ENCODE data around the gene MPL. TPM values are rescaled to one million over a fixed set of nuclear protein-coding genes. Genes with fewer than 3 reads are reported as not detected.
A peak's percentile ranks its signal among the peaks of the same experiment; 100 is the strongest.

MPL gene
- total and polyA plus RNA-seq, 11 donors, result 0.11 to 0.98 (median 0.48) TPM; not detected in 1

- no peak for DNase-seq
- no peak for TF ChIP-seq CTCF (IDR thresholded peaks at IDR 0.05)
- no peak for TF ChIP-seq POLR2A (IDR thresholded peaks at IDR 0.05)
- Histone ChIP-seq H3K27me3 (no peaks in the 10 kb centered on the region), H3K27ac (peak overlapping the region; percentile 15 to 80 (median 66)), H3K9me3 (no peaks in the 10 kb centered on the region), H3K4me1 (peaks cover 4 to 60% (median 36%) of the 10 kb centered on the region in 12 donors), H3K36me3 (no peaks in the 10 kb centered on the region), H3K4me3 (no peak overlapping the region)
- intact Hi-C loops (cut with DNase I), result no loop called here
- WGBS, 4 donors, result 60 to 72% (median 63%) methylated on average over 1 of the region's 1 CpG
- no peak for ATAC-seq
Measured at GRCh38 chr1:43296207-43296606, 41.4 kb upstream of the MPL start.

GRCh38 chr1:43298055-43298454 lies 39.6 kb upstream of the MPL start:
- H3K27ac ChIP-seq, result no peak overlapping the region
- ATAC-seq (no peak), DNase-seq (no peak)
- TF ChIP-seq CTCF (IDR thresholded peaks at IDR 0.05) (no peak), POLR2A (IDR thresholded peaks at IDR 0.05) (no peak)
- H3K4me3 ChIP-seq, result no peak overlapping the region
- H3K4me1 ChIP-seq, result peaks cover 4 to 64% (median 39%) of the 10 kb centered on the region in 12 donors
- H3K36me3 ChIP-seq, result no peaks in the 10 kb centered on the region
- no peaks in the 10 kb centered on the region for H3K9me3 ChIP-seq
- intact Hi-C loops (cut with DNase I), result no loop called here
- H3K27me3 ChIP-seq, result no peaks in the 10 kb centered on the region
- WGBS, 4 donors, result 70 to 88% (median 75%) methylated on average over 1 of the region's 1 CpG

GRCh38 chr1:43299101-43299500 lies 38.5 kb upstream of the MPL start:
- Histone ChIP-seq H3K27ac (peak overlapping the region in 10 of 12 donors; percentile 53 to 93 (median 79)), H3K4me3 (no peak overlapping the region), H3K27me3 (no peaks in the 10 kb centered on the region), H3K9me3 (no peaks in the 10 kb centered on the region), H3K36me3 (no peaks in the 10 kb centered on the region), H3K4me1 (peaks cover 4 to 64% (median 43%) of the 10 kb centered on the region in 12 donors)
- ATAC-seq (no peak), DNase-seq (no peak)
- intact Hi-C loops (cut with DNase I), result no loop called here
- TF ChIP-seq CTCF (IDR thresholded peaks at IDR 0.05), result no peak
- no peak for TF ChIP-seq POLR2A (IDR thresholded peaks at IDR 0.05)

- Histone ChIP-seq H3K4me1 (peaks cover 0 to 54% (median 37%) of the 10 kb centered on the region in 12 donors), H3K27me3 (no peaks in the 10 kb centered on the region), H3K4me3 (peak within 1 kb of the TSS; percentile 27 to 66 (median 52)), H3K27ac (peak within 1 kb of the TSS; percentile 66 to 93 (median 80)), H3K36me3 (peaks cover 0 to 6% (median 0%) of the 10 kb centered on the region in 9 donors), H3K9me3 (no peaks in the 10 kb centered on the region)
- WGBS, 4 donors, result 54 to 63% (median 61%) methylated on average over 9 to 10 of the region's 10 CpGs
- peak in 4 of 5 donors; percentile 46 to 76 (median 72) for DNase-seq
- ATAC-seq, result peak; percentile 60 to 89 (median 68)
- intact Hi-C loops (cut with DNase I), result loop anchor here in 4 of 10 donors (5.0 kb wide), 5 partner anchors 42 to 67 kb away; partner anchors contain the start of gene ELOVL1 (in 1 of the 4)
- peak in 1 of 2 donors; percentile 57 for TF ChIP-seq POLR2A (IDR thresholded peaks at IDR 0.05)
- no peak for TF ChIP-seq CTCF (IDR thresholded peaks at IDR 0.05)
Measured at GRCh38 chr1:43300378-43301094, 37.1 kb upstream of the MPL start, which contains the start of gene TIE1. Gene TIE1 (plus strand): TSS chr1:43300982. CDS start chr1:43301072, 90 bp downstream.
